GM18526 (cell line): ENCODE measurements around the gene BMP3.

ENCODE experiments used
- POLR2A ChIP-seq: IDR thresholded peaks from 3 replicates; pipeline ENCODE4 v1.6.1; 2011; ENCODE audit not compliant: insufficient read length; ENCODE audit errors: extremely low read depth

BMP3 gene

GRCh38 chr4:81071013-81071412, 40.5 kb downstream of the BMP3 start:
- no peak for TF ChIP-seq POLR2A

- TF ChIP-seq POLR2A: no peak
Observed at GRCh38 chr4:81081156-81081555, 50.6 kb downstream of the BMP3 start.

- no peak for TF ChIP-seq POLR2A
Observed at GRCh38 chr4:81084029-81084428, 53.5 kb downstream of the BMP3 start.

- TF ChIP-seq POLR2A: no peak
Observed at GRCh38 chr4:81084634-81085033, 54.1 kb downstream of the BMP3 start.

- TF ChIP-seq POLR2A: no peak
Observed at GRCh38 chr4:81085291-81085690, 54.8 kb downstream of the BMP3 start.

GRCh38 chr4:81085979-81086378, 55.5 kb downstream of the BMP3 start:
- no peak for TF ChIP-seq POLR2A

- no peak for TF ChIP-seq POLR2A
Observed at GRCh38 chr4:81093720-81094401, 63.4 kb downstream of the BMP3 start.

- no peak for TF ChIP-seq POLR2A
Observed at GRCh38 chr4:81095389-81095788, 64.9 kb downstream of the BMP3 start.

- no peak for TF ChIP-seq POLR2A
Observed at GRCh38 chr4:81096566-81096965, 66.1 kb downstream of the BMP3 start.

GRCh38 chr4:81102107-81102506, 71.6 kb downstream of the BMP3 start:
- TF ChIP-seq POLR2A: no peak

- TF ChIP-seq POLR2A: no peak
Observed at GRCh38 chr4:81106150-81106549, 75.6 kb downstream of the BMP3 start.
